PC-3 (cell line): ENCODE results near the gene SORL1.

Source experiments
- EZH2 ChIP-seq: fragments of 300-600 bp; sonication (generic); IDR thresholded peaks from one replicate; pipeline ENCODE4 v1.6.1; 2017; ENCODE audit warnings: antibody characterized with exemption, mild to moderate bottlenecking, low read length; ENCODE audit not compliant: unreplicated experiment
- EZH2phosphoT487 ChIP-seq: fragments of 300-600 bp; sonication (generic); IDR thresholded peaks from 2 replicates; pipeline ENCODE4 v1.6.1; 2018; ENCODE audit warnings: mild to moderate bottlenecking, antibody characterized with exemption, low read length, borderline replicate concordance
- TF ChIP-seq, protein P1 (sequence below): fragments of 300-600 bp; sonication (generic); conservative IDR thresholded peaks from 2 replicates; pipeline ENCODE4 v1.5.1; 2017; ENCODE audit warnings: antibody characterized with exemption, low read depth, mild to moderate bottlenecking, low read length

DNA sequence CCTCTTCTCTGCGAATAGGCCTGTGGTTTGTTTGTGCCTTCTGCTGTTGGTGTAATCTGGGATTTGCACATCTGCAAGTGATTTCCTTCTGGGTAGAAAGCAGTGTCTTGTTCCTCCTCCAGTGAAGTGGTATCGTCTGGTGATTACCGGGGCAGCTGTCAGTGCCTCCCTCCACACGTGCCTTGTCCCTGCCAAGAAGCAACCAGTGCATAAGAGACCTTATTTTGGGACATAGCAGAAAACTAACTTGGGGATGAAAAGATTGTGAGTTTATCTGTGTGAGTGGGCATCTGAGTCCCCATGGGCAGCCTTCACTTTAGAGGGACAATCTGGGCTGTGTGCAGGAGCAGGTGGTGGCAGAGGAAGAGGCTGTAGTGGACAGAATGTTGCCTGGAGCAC is 72.1 kb downstream of the SORL1 start:
- TF ChIP-seq, protein P1, sequence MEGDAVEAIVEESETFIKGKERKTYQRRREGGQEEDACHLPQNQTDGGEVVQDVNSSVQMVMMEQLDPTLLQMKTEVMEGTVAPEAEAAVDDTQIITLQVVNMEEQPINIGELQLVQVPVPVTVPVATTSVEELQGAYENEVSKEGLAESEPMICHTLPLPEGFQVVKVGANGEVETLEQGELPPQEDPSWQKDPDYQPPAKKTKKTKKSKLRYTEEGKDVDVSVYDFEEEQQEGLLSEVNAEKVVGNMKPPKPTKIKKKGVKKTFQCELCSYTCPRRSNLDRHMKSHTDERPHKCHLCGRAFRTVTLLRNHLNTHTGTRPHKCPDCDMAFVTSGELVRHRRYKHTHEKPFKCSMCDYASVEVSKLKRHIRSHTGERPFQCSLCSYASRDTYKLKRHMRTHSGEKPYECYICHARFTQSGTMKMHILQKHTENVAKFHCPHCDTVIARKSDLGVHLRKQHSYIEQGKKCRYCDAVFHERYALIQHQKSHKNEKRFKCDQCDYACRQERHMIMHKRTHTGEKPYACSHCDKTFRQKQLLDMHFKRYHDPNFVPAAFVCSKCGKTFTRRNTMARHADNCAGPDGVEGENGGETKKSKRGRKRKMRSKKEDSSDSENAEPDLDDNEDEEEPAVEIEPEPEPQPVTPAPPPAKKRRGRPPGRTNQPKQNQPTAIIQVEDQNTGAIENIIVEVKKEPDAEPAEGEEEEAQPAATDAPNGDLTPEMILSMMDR: no peak
- no peak for TF ChIP-seq EZH2
- TF ChIP-seq EZH2phosphoT487: no peak
